Measurements from ENCODE around the gene PROSER2.

DNA sequence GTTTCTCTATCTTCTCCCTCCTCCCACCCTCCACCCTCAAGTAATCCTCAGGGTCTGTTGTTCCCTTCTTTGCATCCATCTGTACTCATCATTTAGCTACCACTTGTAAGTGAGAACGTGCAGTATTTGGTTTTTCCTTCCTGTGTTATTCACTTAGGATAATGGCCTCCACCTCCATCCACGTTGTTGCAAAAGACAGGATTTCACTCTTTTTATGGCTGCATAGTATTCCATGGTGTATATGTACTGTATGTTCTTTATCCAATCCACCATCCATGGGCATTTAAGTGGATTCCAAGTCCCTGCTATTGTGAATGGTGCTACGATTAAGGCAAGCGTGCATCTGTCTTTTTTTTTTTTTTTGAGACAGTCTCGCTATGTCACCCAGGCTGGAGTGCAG lies 72.4 kb downstream of the PROSER2 start:
- no peak for TF ChIP-seq POLR2AphosphoS5 (IDR thresholded peaks at IDR 0.05)
- TF ChIP-seq, protein P1, sequence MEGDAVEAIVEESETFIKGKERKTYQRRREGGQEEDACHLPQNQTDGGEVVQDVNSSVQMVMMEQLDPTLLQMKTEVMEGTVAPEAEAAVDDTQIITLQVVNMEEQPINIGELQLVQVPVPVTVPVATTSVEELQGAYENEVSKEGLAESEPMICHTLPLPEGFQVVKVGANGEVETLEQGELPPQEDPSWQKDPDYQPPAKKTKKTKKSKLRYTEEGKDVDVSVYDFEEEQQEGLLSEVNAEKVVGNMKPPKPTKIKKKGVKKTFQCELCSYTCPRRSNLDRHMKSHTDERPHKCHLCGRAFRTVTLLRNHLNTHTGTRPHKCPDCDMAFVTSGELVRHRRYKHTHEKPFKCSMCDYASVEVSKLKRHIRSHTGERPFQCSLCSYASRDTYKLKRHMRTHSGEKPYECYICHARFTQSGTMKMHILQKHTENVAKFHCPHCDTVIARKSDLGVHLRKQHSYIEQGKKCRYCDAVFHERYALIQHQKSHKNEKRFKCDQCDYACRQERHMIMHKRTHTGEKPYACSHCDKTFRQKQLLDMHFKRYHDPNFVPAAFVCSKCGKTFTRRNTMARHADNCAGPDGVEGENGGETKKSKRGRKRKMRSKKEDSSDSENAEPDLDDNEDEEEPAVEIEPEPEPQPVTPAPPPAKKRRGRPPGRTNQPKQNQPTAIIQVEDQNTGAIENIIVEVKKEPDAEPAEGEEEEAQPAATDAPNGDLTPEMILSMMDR (IDR thresholded peaks at IDR 0.05 in 8 of 11, conservative IDR thresholded peaks at IDR 0.05 in 3 of 11): no peak
- TF ChIP-seq POLR2A (IDR thresholded peaks at IDR 0.05): no peak

Data from spleen (tissue), 7 donors.